Kidney (tissue), 14 donors: ENCODE measurements around the gene UBE3C. TPM values are rescaled to one million over a fixed set of nuclear protein-coding genes. Genes with fewer than 3 reads are reported as not detected.

Experiments
- DNase-seq, 5 donors: peaks; one replicate each; pipeline ENCODE4 v3.0.0-alpha.2; 2013 to 2020
- FAIRE-seq: peaks from 2 replicates; lab custom pipeline; 2012; peaks lifted over from hg19 to GRCh38; lab: Jason Lieb, UNC
- H3K27ac ChIP-seq, 2 donors: one replicate each; pipeline ENCODE4 v1.7.0; 2013; ENCODE audit warnings: low read depth in 2 of 2, low read length in 2 of 2, inconsistent platforms in 1 of 2
- H3K27me3 ChIP-seq: one replicate; pipeline ENCODE4 v1.7.1; 2013; ENCODE audit warnings: low read length, inconsistent platforms; ENCODE audit not compliant: control insufficient read depth, insufficient read depth
- H3K36me3 ChIP-seq, 3 donors: one replicate each; pipeline versions ENCODE4 v1.7.0 to v1.7.1; 2013; ENCODE audit warnings: low read length in 3 of 3, control low read depth in 1 of 3, inconsistent platforms in 1 of 3; ENCODE audit not compliant: insufficient read depth in 3 of 3, control insufficient read depth in 2 of 3
- H3K4me1 ChIP-seq, 3 donors: one replicate each; pipeline versions ENCODE4 v1.7.0 to v1.7.1; 2013; ENCODE audit warnings: low read length in 3 of 3, inconsistent platforms in 1 of 3, low read depth in 1 of 3; ENCODE audit not compliant: control insufficient read depth in 2 of 3, insufficient read depth in 2 of 3
- H3K4me3 ChIP-seq, 3 donors: one replicate each; pipeline versions ENCODE4 v1.7.0 to v1.8.1; 2013; ENCODE audit warnings: low read length in 3 of 3, control low read depth in 1 of 3, inconsistent platforms in 1 of 3
- H3K9ac ChIP-seq, 3 donors: one replicate each; pipeline versions ENCODE4 v1.7.0 to v1.7.1; 2013; ENCODE audit warnings: low read length in 3 of 3, control low read depth in 1 of 3, inconsistent platforms in 1 of 3
- H3K9me3 ChIP-seq, 3 donors: one replicate each; pipeline versions ENCODE4 v1.7.0 to v1.7.1; 2013; ENCODE audit warnings: low read length in 3 of 3, control low read depth in 1 of 3, inconsistent platforms in 1 of 3; ENCODE audit not compliant: control insufficient read depth in 2 of 3, insufficient read depth in 1 of 3
- CTCF ChIP-seq: IDR thresholded peaks from 3 replicates; pipeline ENCODE4 v1.5.1; 2012; ENCODE audit warnings: mild to moderate bottlenecking, moderate library complexity, borderline replicate concordance; ENCODE audit not compliant: insufficient read depth; ENCODE audit errors: extremely low read depth
- intact Hi-C: fragments of 100-400 bp; cut with DNase I; formaldehyde crosslinking; loops from one replicate; pipeline ENCODE4 v1.11.1; 2022
- polyA plus RNA-seq: library from polyadenylated mRNA; stranded (reverse); fragments of 350-450 nt; fragmentation: Illumina TruSeq; extraction: RNeasy Lipid Tissue Mini Kit (QIAGEN cat#74804); gene quantifications from one replicate; pipeline ENCODE4 v1.2.3, GENCODE V29; 2014; ENCODE audit warnings: low read depth, low replicate concordance; ENCODE audit not compliant: insufficient read depth
- total RNA-seq: library from RNA; stranded (reverse); fragmentation: NEBNext Ultra II Directional; extraction: Animal tissue kit (Norgen Biotek cat#: 25700); gene quantifications from one replicate; pipeline ENCODE4 v1.2.1, GENCODE V29; 2021
- donor health status: control.
- donor health status: control.
- donor health status: control.
- donor health status: control.
- donor health status: control.
- donor health status: DM: yes; HTN: yes; CAD: no.
- donor health status: Normal renal cell carcinoma (clear cell type).

UBE3C gene
- total and polyA plus RNA-seq, 2 donors from 2014 or later: 20.9 to 58.5 TPM

GRCh38 chr7:157117796-157118195, 20.9 kb upstream of the UBE3C start:
- H3K4me1 ChIP-seq: no peaks in the 10 kb centered on the region
- H3K27ac ChIP-seq: no peak overlapping the region
- H3K9me3 ChIP-seq: peaks cover 0 to 6% (median 0%) of the 10 kb centered on the region in 3 donors
- no peak for DNase-seq
- no peak overlapping the region for H3K9ac ChIP-seq
- no peaks in the 10 kb centered on the region for H3K27me3 ChIP-seq
- intact Hi-C loops: no loop called here
- no peak for TF ChIP-seq CTCF
- FAIRE-seq: no peak
- H3K4me3 ChIP-seq: no peak overlapping the region
- H3K36me3 ChIP-seq: no peaks in the 10 kb centered on the region

- Histone ChIP-seq H3K27ac (no peak overlapping the region), H3K9me3 (peaks cover 0 to 6% (median 0%) of the 10 kb centered on the region in 3 donors), H3K9ac (no peak overlapping the region), H3K36me3 (no peaks in the 10 kb centered on the region), H3K4me3 (no peak overlapping the region), H3K27me3 (no peaks in the 10 kb centered on the region), H3K4me1 (no peaks in the 10 kb centered on the region)
- TF ChIP-seq CTCF: no peak
- FAIRE-seq: no peak
- DNase-seq: no peak
- intact Hi-C loops: no loop called here
Measured at GRCh38 chr7:157120181-157120580, 18.5 kb upstream of the UBE3C start.

GRCh38 chr7:157121184-157121715, 17.5 kb upstream of the UBE3C start:
- H3K9me3 ChIP-seq: peaks cover 0 to 6% (median 0%) of the 10 kb centered on the region in 3 donors
- no peaks in the 10 kb centered on the region for H3K27me3 ChIP-seq
- TF ChIP-seq CTCF: no peak
- no peak overlapping the region for H3K9ac ChIP-seq
- no peak for DNase-seq
- no peaks in the 10 kb centered on the region for H3K36me3 ChIP-seq
- H3K4me1 ChIP-seq: no peaks in the 10 kb centered on the region
- H3K27ac ChIP-seq: no peak overlapping the region
- intact Hi-C loops: no loop called here
- H3K4me3 ChIP-seq: no peak overlapping the region
- no peak for FAIRE-seq
